ENCODE results near the gene FAM89A. TPM values are rescaled to one million over a fixed set of nuclear protein-coding genes. Genes with fewer than 3 reads are reported as not detected.

The FAM89A gene
- total and polyA plus RNA-seq, 9 of the 15 experiments (the other 6 are each of a cell fraction or from before 2014, with no cell fraction given): 8.7 to 66.2 (median 43.3) TPM

DNA sequence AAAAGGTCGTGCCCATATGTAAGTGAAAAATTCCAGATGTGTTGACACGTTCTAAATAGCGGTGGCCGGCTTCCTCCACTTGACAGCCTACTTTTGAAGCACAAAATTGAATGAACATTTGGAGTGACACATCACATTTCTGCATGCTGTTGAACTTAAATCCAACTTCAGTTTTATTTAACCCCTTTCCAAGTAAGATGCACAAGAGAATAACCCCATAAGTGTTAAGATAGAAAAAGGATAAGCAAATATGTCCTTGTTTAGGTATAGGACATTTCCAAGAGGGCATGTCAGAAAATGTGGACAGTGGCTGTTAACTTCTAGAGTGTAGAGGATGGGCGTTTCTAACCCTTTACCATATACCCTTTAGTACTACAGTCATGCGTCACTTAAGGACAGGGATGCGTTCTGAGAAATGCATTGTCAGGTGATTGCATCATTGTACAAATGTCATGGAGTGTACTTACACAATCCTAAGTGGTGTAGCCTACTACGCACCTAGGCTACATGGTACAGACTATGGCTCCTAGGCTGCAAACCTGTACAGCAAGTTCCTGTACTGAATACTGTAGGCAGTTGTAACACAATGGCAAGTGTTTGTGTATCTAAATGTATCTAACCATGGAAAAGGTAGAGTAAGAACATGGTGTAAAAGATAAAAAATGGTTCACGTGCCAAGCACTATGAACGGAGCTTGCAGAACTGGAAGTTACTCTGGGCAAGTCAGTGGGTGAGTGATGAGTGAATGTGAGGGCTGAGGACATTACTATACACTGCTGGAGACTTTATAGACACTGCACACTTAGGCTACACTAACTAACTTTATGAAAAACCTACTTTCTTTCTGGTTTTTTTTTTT lies 9.3 kb upstream of the FAM89A start (continued):
- TF ChIP-seq ZNF79 (CRISPR knock-in tag; IDR thresholded peaks at IDR 0.05; ENCODE audit: low read depth): peak; percentile 83
- TF ChIP-seq, protein P1, sequence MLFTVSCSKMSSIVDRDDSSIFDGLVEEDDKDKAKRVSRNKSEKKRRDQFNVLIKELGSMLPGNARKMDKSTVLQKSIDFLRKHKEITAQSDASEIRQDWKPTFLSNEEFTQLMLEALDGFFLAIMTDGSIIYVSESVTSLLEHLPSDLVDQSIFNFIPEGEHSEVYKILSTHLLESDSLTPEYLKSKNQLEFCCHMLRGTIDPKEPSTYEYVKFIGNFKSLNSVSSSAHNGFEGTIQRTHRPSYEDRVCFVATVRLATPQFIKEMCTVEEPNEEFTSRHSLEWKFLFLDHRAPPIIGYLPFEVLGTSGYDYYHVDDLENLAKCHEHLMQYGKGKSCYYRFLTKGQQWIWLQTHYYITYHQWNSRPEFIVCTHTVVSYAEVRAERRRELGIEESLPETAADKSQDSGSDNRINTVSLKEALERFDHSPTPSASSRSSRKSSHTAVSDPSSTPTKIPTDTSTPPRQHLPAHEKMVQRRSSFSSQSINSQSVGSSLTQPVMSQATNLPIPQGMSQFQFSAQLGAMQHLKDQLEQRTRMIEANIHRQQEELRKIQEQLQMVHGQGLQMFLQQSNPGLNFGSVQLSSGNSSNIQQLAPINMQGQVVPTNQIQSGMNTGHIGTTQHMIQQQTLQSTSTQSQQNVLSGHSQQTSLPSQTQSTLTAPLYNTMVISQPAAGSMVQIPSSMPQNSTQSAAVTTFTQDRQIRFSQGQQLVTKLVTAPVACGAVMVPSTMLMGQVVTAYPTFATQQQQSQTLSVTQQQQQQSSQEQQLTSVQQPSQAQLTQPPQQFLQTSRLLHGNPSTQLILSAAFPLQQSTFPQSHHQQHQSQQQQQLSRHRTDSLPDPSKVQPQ (CRISPR knock-in tag; IDR thresholded peaks at IDR 0.05; ENCODE audit: borderline replicate concordance): no peak
- TF ChIP-seq SREBF1 (IDR thresholded peaks at IDR 0.05; ENCODE audit: borderline replicate concordance, low read depth, low read length): no peak
- TF ChIP-seq ZEB2 (IDR thresholded peaks at IDR 0.05): peak; percentile 86; the same call in 1 of the 2 replicates
- TF ChIP-seq NR4A1 (CRISPR knock-in tag; IDR thresholded peaks at IDR 0.05): no peak
- peak; percentile 97 for TF ChIP-seq NR4A1 (tag; IDR thresholded peaks at IDR 0.05)
- TF ChIP-seq KDM5B (IDR thresholded peaks at IDR 0.05; ENCODE audit: insufficient replicate concordance, low read depth, low read length): no peak
- TF ChIP-seq, protein P2, sequence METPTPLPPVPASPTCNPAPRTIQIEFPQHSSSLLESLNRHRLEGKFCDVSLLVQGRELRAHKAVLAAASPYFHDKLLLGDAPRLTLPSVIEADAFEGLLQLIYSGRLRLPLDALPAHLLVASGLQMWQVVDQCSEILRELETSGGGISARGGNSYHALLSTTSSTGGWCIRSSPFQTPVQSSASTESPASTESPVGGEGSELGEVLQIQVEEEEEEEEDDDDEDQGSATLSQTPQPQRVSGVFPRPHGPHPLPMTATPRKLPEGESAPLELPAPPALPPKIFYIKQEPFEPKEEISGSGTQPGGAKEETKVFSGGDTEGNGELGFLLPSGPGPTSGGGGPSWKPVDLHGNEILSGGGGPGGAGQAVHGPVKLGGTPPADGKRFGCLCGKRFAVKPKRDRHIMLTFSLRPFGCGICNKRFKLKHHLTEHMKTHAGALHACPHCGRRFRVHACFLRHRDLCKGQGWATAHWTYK (CRISPR knock-in tag; IDR thresholded peaks at IDR 0.05): peak; percentile 94
- TF ChIP-seq ZNF561 (CRISPR knock-in tag; conservative IDR thresholded peaks at IDR 0.05): 0 out of 2 replicates have a peak, but pooled peaks have one; percentile 52
- no peak for TF ChIP-seq ZBTB1 (CRISPR knock-in tag; IDR thresholded peaks at IDR 0.05; ENCODE audit: borderline replicate concordance, low read depth)
- TF ChIP-seq ZNF274 (IDR thresholded peaks at IDR 0.05; ENCODE audit: borderline replicate concordance, low read depth, low read length): no peak
- peak; percentile 97 for TF ChIP-seq ZNF584 (CRISPR knock-in tag; IDR thresholded peaks at IDR 0.05; ENCODE audit: low read depth)
- no peak for TF ChIP-seq SAFB2 (IDR thresholded peaks at IDR 0.05; ENCODE audit: borderline replicate concordance, low read depth, low read length, severe bottlenecking)
- TF ChIP-seq CREB1 (IDR thresholded peaks at IDR 0.05): peak; percentile 84
- peak; percentile 80 for TF ChIP-seq CREB1 (CRISPR knock-in tag; IDR thresholded peaks at IDR 0.05)
- TF ChIP-seq PHF8 (IDR thresholded peaks at IDR 0.05; ENCODE audit: borderline replicate concordance, low read length): no peak
- no peak for TF ChIP-seq SMAD2 (IDR thresholded peaks at IDR 0.05; ENCODE audit: low read depth, low read length)
- TF ChIP-seq MEIS2 (IDR thresholded peaks at IDR 0.05; ENCODE audit: partially characterized antibody): peak; percentile 84
- peak; percentile 88 for TF ChIP-seq CREM (IDR thresholded peaks at IDR 0.05; ENCODE audit: low read depth)
- TF ChIP-seq NR2C2 (CRISPR knock-in tag; IDR thresholded peaks at IDR 0.05): 0 out of 2 replicates have a peak, but pooled peaks have one; percentile 38
- TF ChIP-seq NR2C2 (tag; IDR thresholded peaks at IDR 0.05): peak; percentile 82
- TF ChIP-seq NBN (IDR thresholded peaks at IDR 0.05; ENCODE audit: low read depth): peak; percentile 95
- no peak for TF ChIP-seq ZFP36 (IDR thresholded peaks at IDR 0.05; ENCODE audit: low read depth, low read length, partially characterized antibody)

Measured in K562 (cell line).